GM19452 (cell line): ENCODE measurements around the gene HIGD2A.
A peak's percentile ranks its signal among the peaks of the same experiment; 100 is the strongest.

Source experiments
- ATAC-seq: cut with Tn5 transposase; IDR thresholded peaks from one replicate; pipeline ENCODE4 v1.9.1; 2021; ENCODE audit not compliant: unreplicated experiment

HIGD2A gene

GRCh38 chr5:176388444-176389134 is at the start of gene HIGD2A, which contains the start of gene NOP16:
TSS of gene HIGD2A (plus strand) at chr5:176388751. CDS start at chr5:176388820, 69 bp downstream.
TSS of gene NOP16 (minus strand) at chr5:176388598. CDS start at chr5:176388539, 59 bp downstream.
- ATAC-seq: peak; percentile 86

- no peak for ATAC-seq
Measured at GRCh38 chr5:176339304-176339703, 49.2 kb upstream of the HIGD2A start.

- ATAC-seq: no peak
Measured at GRCh38 chr5:176341325-176342157, 47.0 kb upstream of the HIGD2A start.

GRCh38 chr5:176342158-176342483 is 46.4 kb upstream of the HIGD2A start:
- ATAC-seq: no peak

- no peak for ATAC-seq
Measured at GRCh38 chr5:176342766-176343458, 45.6 kb upstream of the HIGD2A start.

GRCh38 chr5:176350416-176350815 is 38.1 kb upstream of the HIGD2A start:
- no peak for ATAC-seq

- no peak for ATAC-seq
Measured at GRCh38 chr5:176352116-176352878, 36.3 kb upstream of the HIGD2A start.

GRCh38 chr5:176353533-176353932 is 35.0 kb upstream of the HIGD2A start:
- ATAC-seq: no peak

- no peak for ATAC-seq
Measured at GRCh38 chr5:176355400-176356178, 33.0 kb upstream of the HIGD2A start.

GRCh38 chr5:176356179-176356566 is 32.4 kb upstream of the HIGD2A start:
- no peak for ATAC-seq

GRCh38 chr5:176359658-176360057 is 28.9 kb upstream of the HIGD2A start:
- ATAC-seq: no peak

- ATAC-seq: peak; percentile 8
Measured at GRCh38 chr5:176360894-176361436, 27.6 kb upstream of the HIGD2A start.

- peak; percentile 87 for ATAC-seq
Measured at GRCh38 chr5:176361437-176362232, 26.9 kb upstream of the HIGD2A start, which contains the start of gene KIAA1191. TSS of gene KIAA1191 (minus strand) at chr5:176361764. CDS start at chr5:176359508, 2,256 bp downstream.

GRCh38 chr5:176362233-176362490 is 26.4 kb upstream of the HIGD2A start:
- ATAC-seq: no peak

- ATAC-seq: no peak
Measured at GRCh38 chr5:176364765-176365350, 23.7 kb upstream of the HIGD2A start.

GRCh38 chr5:176365351-176366231 is 23.0 kb upstream of the HIGD2A start, which contains the start of gene ARL10:
TSS of gene ARL10 (plus strand) at chr5:176365487. CDS start at chr5:176365564, 77 bp downstream.
- ATAC-seq: peak; percentile 49

- no peak for ATAC-seq
Measured at GRCh38 chr5:176366232-176366894, 22.2 kb upstream of the HIGD2A start.
